Activated CD8-positive, alpha-beta memory T cell treated with anti-CD3 and anti-CD28 coated beads, Interleukin-2, amount 10 ng/mL, durations not matched to agents 7 days and 5 days (primary cell): ENCODE results near the gene GRM4. TPM values are rescaled to one million over a fixed set of nuclear protein-coding genes. Genes with fewer than 3 reads are reported as not detected.

Source experiments
- ATAC-seq: fragments of 150-1000 bp; cut with Tn5 transposase; one replicate; pipeline ENCODE4 v1.10.0; 2021; ENCODE audit warnings: moderate library complexity
- CTCF ChIA-PET: fragments of 350-600 bp; sonication (Branson Sonifier 250); formaldehyde crosslinking; loops from one replicate; lab custom pipeline; 2021; ENCODE audit warnings: antibody characterized with exemption; lab: Charles Lee
- DNase-seq: peaks from one replicate; pipeline ENCODE4 v3.0.0-alpha.2; 2020
- H3K27ac Mint-ChIP-seq: one replicate; pipeline ENCODE4 v1.8.0; 2021; ENCODE audit warnings: mild to moderate bottlenecking, mixed read lengths
- H3K27me3 Mint-ChIP-seq: one replicate; pipeline ENCODE4 v1.8.0; 2021; ENCODE audit warnings: mixed read lengths
- H3K36me3 Mint-ChIP-seq: one replicate; pipeline ENCODE4 v1.8.0; 2021; ENCODE audit warnings: mild to moderate bottlenecking, mixed read lengths
- H3K4me1 Mint-ChIP-seq: one replicate; pipeline ENCODE4 v1.8.0; 2021; ENCODE audit warnings: mixed read lengths
- H3K4me3 Mint-ChIP-seq: one replicate; pipeline ENCODE4 v1.8.0; 2021; ENCODE audit warnings: mild to moderate bottlenecking, moderate library complexity, mixed read lengths
- H3K9me3 Mint-ChIP-seq: one replicate; pipeline ENCODE4 v1.8.0; 2022; ENCODE audit warnings: low read depth, mixed read lengths
- total RNA-seq, 2 experiments: library from RNA; stranded (reverse); gene quantifications; one replicate each; pipeline ENCODE4 v1.2.3, GENCODE V29; 2021

Gene GRM4
- total RNA-seq, 2 experiments from 2014 or later = not detected

- H3K36me3 Mint-ChIP-seq = no peaks in the 10 kb centered on the region
- H3K4me1 Mint-ChIP-seq = peaks cover 10% of the 10 kb centered on the region
- ATAC-seq (no peak), DNase-seq (no peak)
- H3K4me3 Mint-ChIP-seq = no peak overlapping the region
- peaks cover 34% of the 10 kb centered on the region for H3K27me3 Mint-ChIP-seq
- H3K27ac Mint-ChIP-seq = no peak overlapping the region
- CTCF ChIA-PET = interaction anchor here (1.2 kb wide), 1 partner anchor 68 kb away, joined by 3 read pairs; no protein-coding TSS in a partner anchor
- no peaks in the 10 kb centered on the region for H3K9me3 Mint-ChIP-seq
These were observed 52.7 kb downstream of the GRM4 start for GRCh38 chr6:34093206-34093605.

- peaks cover 34% of the 10 kb centered on the region for H3K27me3 Mint-ChIP-seq
- CTCF ChIA-PET = interaction anchor here (1.2 kb wide), 1 partner anchor 68 kb away, joined by 3 read pairs; no protein-coding TSS in a partner anchor
- H3K27ac Mint-ChIP-seq = no peak overlapping the region
- ATAC-seq = no peak
- DNase-seq = no peak
- no peaks in the 10 kb centered on the region for H3K36me3 Mint-ChIP-seq
- H3K4me3 Mint-ChIP-seq = no peak overlapping the region
- H3K4me1 Mint-ChIP-seq = peaks cover 10% of the 10 kb centered on the region
- no peaks in the 10 kb centered on the region for H3K9me3 Mint-ChIP-seq
These were observed 53.3 kb downstream of the GRM4 start for GRCh38 chr6:34092631-34093030.

GRCh38 chr6:34090935-34091334, 55.0 kb downstream of the GRM4 start:
- Mint-ChIP-seq H3K4me3 (no peak overlapping the region), H3K27ac (no peak overlapping the region), H3K27me3 (peaks cover 24% of the 10 kb centered on the region), H3K4me1 (peaks cover 14% of the 10 kb centered on the region), H3K36me3 (no peaks in the 10 kb centered on the region), H3K9me3 (no peaks in the 10 kb centered on the region)
- CTCF ChIA-PET = no interaction called here
- DNase-seq = no peak
- ATAC-seq = no peak

GRCh38 chr6:34090529-34090928, 55.4 kb downstream of the GRM4 start:
- ATAC-seq (no peak), DNase-seq (no peak)
- Mint-ChIP-seq H3K4me1 (peaks cover 14% of the 10 kb centered on the region), H3K27me3 (peaks cover 20% of the 10 kb centered on the region), H3K9me3 (no peaks in the 10 kb centered on the region), H3K36me3 (no peaks in the 10 kb centered on the region), H3K27ac (no peak overlapping the region), H3K4me3 (no peak overlapping the region)
- CTCF ChIA-PET = no interaction called here

GRCh38 chr6:34086558-34086957, 59.3 kb downstream of the GRM4 start:
- Mint-ChIP-seq H3K4me3 (no peak overlapping the region), H3K9me3 (no peaks in the 10 kb centered on the region), H3K4me1 (peaks cover 4% of the 10 kb centered on the region), H3K36me3 (no peaks in the 10 kb centered on the region), H3K27me3 (no peaks in the 10 kb centered on the region), H3K27ac (no peak overlapping the region)
- DNase-seq (no peak), ATAC-seq (no peak)
- CTCF ChIA-PET = interaction anchor here (0.7 kb wide), 1 partner anchor 1129 kb away, joined by 3 read pairs; no protein-coding TSS in a partner anchor

GRCh38 chr6:34085453-34086170, 60.3 kb downstream of the GRM4 start:
- ATAC-seq (no peak), DNase-seq (no peak)
- no peaks in the 10 kb centered on the region for H3K36me3 Mint-ChIP-seq
- H3K27ac Mint-ChIP-seq = no peak overlapping the region
- H3K4me1 Mint-ChIP-seq = peaks cover 4% of the 10 kb centered on the region
- no peaks in the 10 kb centered on the region for H3K27me3 Mint-ChIP-seq
- CTCF ChIA-PET = interaction anchor here (1.1 kb wide), 1 partner anchor 30 kb away, joined by 3 read pairs; no protein-coding TSS in a partner anchor
- H3K4me3 Mint-ChIP-seq = no peak overlapping the region
- no peaks in the 10 kb centered on the region for H3K9me3 Mint-ChIP-seq

- H3K9me3 Mint-ChIP-seq = no peaks in the 10 kb centered on the region
- DNase-seq (no peak), ATAC-seq (no peak)
- no peaks in the 10 kb centered on the region for H3K27me3 Mint-ChIP-seq
- CTCF ChIA-PET = no interaction called here
- peaks cover 4% of the 10 kb centered on the region for H3K4me1 Mint-ChIP-seq
- no peak overlapping the region for H3K4me3 Mint-ChIP-seq
- H3K27ac Mint-ChIP-seq = no peak overlapping the region
- H3K36me3 Mint-ChIP-seq = no peaks in the 10 kb centered on the region
These were observed 61.1 kb downstream of the GRM4 start for GRCh38 chr6:34084591-34085290.

- H3K27me3 Mint-ChIP-seq = no peaks in the 10 kb centered on the region
- no peaks in the 10 kb centered on the region for H3K9me3 Mint-ChIP-seq
- no peak overlapping the region for H3K27ac Mint-ChIP-seq
- DNase-seq = no peak
- H3K36me3 Mint-ChIP-seq = no peaks in the 10 kb centered on the region
- ATAC-seq = no peak
- H3K4me1 Mint-ChIP-seq = peaks cover 4% of the 10 kb centered on the region
- no peak overlapping the region for H3K4me3 Mint-ChIP-seq
- CTCF ChIA-PET = no interaction called here
These were observed 62.8 kb downstream of the GRM4 start for GRCh38 chr6:34082864-34083626.

- ATAC-seq = no peak
- no peaks in the 10 kb centered on the region for H3K36me3 Mint-ChIP-seq
- no peak overlapping the region for H3K4me3 Mint-ChIP-seq
- H3K27me3 Mint-ChIP-seq = no peaks in the 10 kb centered on the region
- H3K9me3 Mint-ChIP-seq = no peaks in the 10 kb centered on the region
- DNase-seq = no peak
- H3K4me1 Mint-ChIP-seq = peaks cover 4% of the 10 kb centered on the region
- H3K27ac Mint-ChIP-seq = no peak overlapping the region
- CTCF ChIA-PET = no interaction called here
These were observed 63.5 kb downstream of the GRM4 start for GRCh38 chr6:34082348-34082747.

GRCh38 chr6:34080357-34080756, 65.5 kb downstream of the GRM4 start:
- Mint-ChIP-seq H3K27me3 (no peaks in the 10 kb centered on the region), H3K4me1 (no peaks in the 10 kb centered on the region), H3K36me3 (no peaks in the 10 kb centered on the region), H3K27ac (no peak overlapping the region), H3K9me3 (no peaks in the 10 kb centered on the region), H3K4me3 (no peak overlapping the region)
- DNase-seq (no peak), ATAC-seq (no peak)
- CTCF ChIA-PET = interaction anchor here (1.4 to 1.9 kb wide), 2 partner anchors 20 to 75 kb away, joined by 3 to 4 read pairs; no protein-coding TSS in a partner anchor

- Mint-ChIP-seq H3K4me3 (no peak overlapping the region), H3K4me1 (no peaks in the 10 kb centered on the region), H3K27me3 (no peaks in the 10 kb centered on the region), H3K27ac (no peak overlapping the region), H3K36me3 (no peaks in the 10 kb centered on the region), H3K9me3 (no peaks in the 10 kb centered on the region)
- DNase-seq (no peak), ATAC-seq (no peak)
- CTCF ChIA-PET = interaction anchor here (1.4 to 1.9 kb wide), 2 partner anchors 20 to 76 kb away, joined by 3 to 4 read pairs; no protein-coding TSS in a partner anchor
These were observed 66.0 kb downstream of the GRM4 start for GRCh38 chr6:34079899-34080298.

GRCh38 chr6:34075906-34076305, 70.0 kb downstream of the GRM4 start:
- H3K9me3 Mint-ChIP-seq = no peaks in the 10 kb centered on the region
- CTCF ChIA-PET = interaction anchor here (0.6 kb wide), 1 partner anchor 88 kb away, joined by 5 read pairs; no protein-coding TSS in a partner anchor
- no peak overlapping the region for H3K27ac Mint-ChIP-seq

GRCh38 chr6:34074064-34074742, 71.7 kb downstream of the GRM4 start:
- DNase-seq (no peak), ATAC-seq (no peak)
- Mint-ChIP-seq H3K4me1 (no peaks in the 10 kb centered on the region), H3K36me3 (no peaks in the 10 kb centered on the region), H3K4me3 (no peak overlapping the region), H3K27ac (no peak overlapping the region), H3K27me3 (no peaks in the 10 kb centered on the region), H3K9me3 (no peaks in the 10 kb centered on the region)
- CTCF ChIA-PET = no interaction called here

More at GRCh38 chr6:34075906-34076305, 70.0 kb downstream of the GRM4 start:
- DNase-seq = no peak
- Mint-ChIP-seq H3K4me1 (no peaks in the 10 kb centered on the region), H3K36me3 (no peaks in the 10 kb centered on the region), H3K4me3 (no peak overlapping the region), H3K27me3 (no peaks in the 10 kb centered on the region)
- ATAC-seq = no peak
